ENCODE results near the gene ASH1L. TPM values are rescaled to one million over a fixed set of nuclear protein-coding genes. Genes with fewer than 3 reads are reported as not detected.

ASH1L gene
- total and polyA plus RNA-seq, 9 of the 15 experiments (the other 6 are each of a cell fraction or from before 2014, with no cell fraction given) = 2.0 to 23.3 (median 14.6) TPM

DNA sequence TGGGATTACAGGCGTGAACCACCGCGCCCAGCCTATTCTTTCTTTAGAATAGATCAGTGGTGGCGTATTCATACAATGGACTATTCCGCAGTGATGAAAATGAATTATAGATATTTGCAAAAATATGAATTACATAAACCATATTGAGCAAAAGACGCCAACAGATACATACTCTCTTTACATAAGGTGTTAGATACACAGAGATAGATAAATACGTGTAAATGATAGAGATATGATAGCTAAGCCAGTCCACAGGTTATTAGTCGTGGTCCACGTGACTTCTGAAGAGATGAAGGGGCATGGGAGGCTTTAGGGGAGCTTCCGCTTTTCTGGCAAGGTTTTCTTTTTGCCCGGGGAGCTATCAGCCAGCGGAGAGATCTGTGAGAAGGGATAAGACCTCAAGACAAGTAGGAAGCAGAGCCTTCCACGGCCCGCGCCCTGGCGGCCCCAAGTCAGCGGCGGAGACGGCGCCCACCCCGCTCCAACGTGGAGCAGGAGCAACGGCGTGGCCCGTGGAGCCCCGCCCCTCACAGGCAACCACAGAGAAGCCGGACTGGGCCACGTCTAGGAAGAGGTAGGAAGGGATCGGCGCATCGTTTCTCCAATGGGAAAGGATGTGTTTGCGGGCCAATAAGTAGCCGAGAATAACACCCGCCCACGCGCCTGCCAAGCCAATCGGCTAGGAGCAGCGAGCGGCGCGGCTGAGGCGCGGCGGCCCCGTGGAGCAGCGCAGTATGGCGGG, 47.1 kb upstream of the ASH1L start, which contains the start of gene MSTO1 (continued):
- TF ChIP-seq NCOA4 (IDR thresholded peaks at IDR 0.05; ENCODE audit: partially characterized antibody) (no peak), ZNF668 (CRISPR knock-in tag; IDR thresholded peaks at IDR 0.05) (no peak), ZNF639 (CRISPR knock-in tag; conservative IDR thresholded peaks at IDR 0.05 in 1 of 2, IDR thresholded peaks at IDR 0.05 in 1 of 2) (peak in 1 of 2 experiments; percentile 73; a peak in 2 of 4 replicates), TEAD1 (CRISPR knock-in tag; IDR thresholded peaks at IDR 0.05) (no peak), ZNF431 (CRISPR knock-in tag; IDR thresholded peaks at IDR 0.05) (no peak), ZNF134 (CRISPR knock-in tag; conservative IDR thresholded peaks at IDR 0.05) (no peak), NCOA1 (IDR thresholded peaks at IDR 0.05; ENCODE audit: low read depth) (no peak), ZNF175 (CRISPR knock-in tag; IDR thresholded peaks at IDR 0.05; ENCODE audit: low read depth) (no peak), DDX20 (tag; IDR thresholded peaks at IDR 0.05; ENCODE audit: low read depth) (no peak), SRSF1 (IDR thresholded peaks at IDR 0.05; ENCODE audit: low read depth, low read length) (no peak), RAD51 (IDR thresholded peaks at IDR 0.05; ENCODE audit: borderline replicate concordance, low read depth) (peak; percentile 90), ZSCAN29 (IDR thresholded peaks at IDR 0.05) (no peak), NRF1 (conservative IDR thresholded peaks at IDR 0.05 in 1 of 2, IDR thresholded peaks at IDR 0.05 in 1 of 2) (peak; percentile 79 to 84), YY1 (IDR thresholded peaks at IDR 0.05; ENCODE audit: borderline replicate concordance in 1 of 3, control insufficient read depth in 1 of 3, extremely low read depth in 1 of 3, insufficient read depth in 3 of 3, insufficient read length in 1 of 3, insufficient replicate concordance in 2 of 3, low read depth in 1 of 3, low read length in 2 of 3) (no peak), ZNF778 (CRISPR knock-in tag; IDR thresholded peaks at IDR 0.05) (no peak), ZNF124 (CRISPR knock-in tag; IDR thresholded peaks at IDR 0.05) (no peak), TRIM28 (IDR thresholded peaks at IDR 0.05) (no peak), ILF3 (IDR thresholded peaks at IDR 0.05; ENCODE audit: borderline replicate concordance) (no peak), ATF2 (CRISPR knock-in tag; IDR thresholded peaks at IDR 0.05) (no peak), NR2C1 (IDR thresholded peaks at IDR 0.05) (0 out of 2 replicates have a peak, but pooled peaks have one; percentile 13), NR2C1 (tag; IDR thresholded peaks at IDR 0.05) (no peak), RBM14 (IDR thresholded peaks at IDR 0.05; ENCODE audit: borderline replicate concordance, insufficient read depth, low read depth, low read length) (no peak), ZNF507 (tag; conservative IDR thresholded peaks at IDR 0.05) (no peak), U2AF1 (optimal IDR thresholded peaks at IDR 0.05; ENCODE audit: low read depth, low read length) (no peak), FOXJ3 (CRISPR knock-in tag; IDR thresholded peaks at IDR 0.05) (no peak), ZFPM2 (CRISPR knock-in tag; IDR thresholded peaks at IDR 0.05) (no peak)
